Measurements from ENCODE around the gene DGKD. TPM values are rescaled to one million over a fixed set of nuclear protein-coding genes. Genes with fewer than 3 reads are reported as not detected.

The DGKD gene
- total and polyA plus RNA-seq, 11 donors, result 15.5 to 88.6 (median 43.0) TPM

GRCh38 chr2:233433029-233433428 is 78.7 kb downstream of the DGKD start:
- no peaks in the 10 kb centered on the region for H3K27me3 ChIP-seq
- no peaks in the 10 kb centered on the region for H3K9me3 ChIP-seq
- WGBS, 4 donors, result 93 to 99% (median 96%) methylated on average over 2 of the region's 2 CpGs
- H3K27ac ChIP-seq, result no peak overlapping the region
- no peak for TF ChIP-seq POLR2A (IDR thresholded peaks at IDR 0.05)
- TF ChIP-seq CTCF (IDR thresholded peaks at IDR 0.05), result no peak
- intact Hi-C loops (cut with DNase I), result no loop called here
- DNase-seq, result no peak
- peaks cover 0 to 67% (median 27%) of the 10 kb centered on the region in 12 donors for H3K4me1 ChIP-seq
- peaks cover 0 to 37% (median 32%) of the 10 kb centered on the region in 9 donors for H3K36me3 ChIP-seq
- H3K4me3 ChIP-seq, result no peak overlapping the region
- no peak for ATAC-seq

- Histone ChIP-seq H3K9me3 (no peaks in the 10 kb centered on the region), H3K4me1 (peaks cover 0 to 59% (median 25%) of the 10 kb centered on the region in 12 donors), H3K36me3 (peaks cover 0 to 45% (median 39%) of the 10 kb centered on the region in 9 donors), H3K4me3 (no peak overlapping the region), H3K27me3 (no peaks in the 10 kb centered on the region), H3K27ac (no peak overlapping the region)
- DNase-seq (no peak), ATAC-seq (no peak)
- WGBS, 4 donors, result 74 to 86% (median 82%) methylated on average over 1 of the region's 1 CpG
- intact Hi-C loops (cut with DNase I), result no loop called here
- TF ChIP-seq CTCF (IDR thresholded peaks at IDR 0.05) (no peak), POLR2A (IDR thresholded peaks at IDR 0.05) (no peak)
Observed at GRCh38 chr2:233433794-233434193, 79.5 kb downstream of the DGKD start.

GRCh38 chr2:233434666-233435330 is 80.5 kb downstream of the DGKD start:
- peak in 1 of 5 donors; percentile 15 for DNase-seq
- intact Hi-C loops (cut with DNase I), result no loop called here

More at GRCh38 chr2:233434666-233435330, 80.5 kb downstream of the DGKD start:
- no peak overlapping the region for H3K4me3 ChIP-seq
- 83 to 91% (median 88%) methylated on average over 18 of the region's 18 CpGs for WGBS, 4 donors
- ATAC-seq, result no peak
- no peaks in the 10 kb centered on the region for H3K9me3 ChIP-seq
- H3K4me1 ChIP-seq, result peaks cover 0 to 59% (median 24%) of the 10 kb centered on the region in 12 donors
- TF ChIP-seq POLR2A (IDR thresholded peaks at IDR 0.05), result no peak
- TF ChIP-seq CTCF (IDR thresholded peaks at IDR 0.05), result no peak
- peak overlapping the region in 1 of 12 donors; percentile 26 for H3K27ac ChIP-seq
- peaks cover 0 to 55% (median 47%) of the 10 kb centered on the region in 9 donors for H3K36me3 ChIP-seq
- no peaks in the 10 kb centered on the region for H3K27me3 ChIP-seq
